CD8-positive, alpha-beta memory T cell (primary cell): ENCODE data around the gene SH3PXD2B. TPM values are rescaled to one million over a fixed set of nuclear protein-coding genes. Genes with fewer than 3 reads are reported as not detected.

Source experiments
- CTCF ChIA-PET: fragments of 350-600 bp; sonication (Branson Sonifier 250); formaldehyde crosslinking; loops from one replicate; lab custom pipeline; 2021; ENCODE audit warnings: antibody characterized with exemption; lab: Charles Lee
- POLR2A ChIA-PET: fragments of 350-600 bp; sonication (Branson Sonifier 250); formaldehyde crosslinking; loops from one replicate; lab custom pipeline; 2021; ENCODE audit warnings: antibody characterized with exemption; lab: Charles Lee
- DNase-seq, 5 donors: peaks; one replicate each; pipeline versions ENCODE4 v3.0.0 to v3.0.0-alpha.2; 2020 to 2022; ENCODE audit warnings: mixed read lengths in 1 of 5
- H3K27ac ChIP-seq: one replicate; pipeline ENCODE4 v1.7.0; 2013; ENCODE audit warnings: low read depth, mild to moderate bottlenecking, low read length, moderate library complexity
- H3K27me3 ChIP-seq: 2 replicates; pipeline ENCODE4 v1.7.0; 2013; ENCODE audit warnings: low read length, mild to moderate bottlenecking; ENCODE audit not compliant: insufficient read depth, poor library complexity, severe bottlenecking
- H3K36me3 ChIP-seq: 2 replicates; pipeline ENCODE4 v1.7.0; 2013; ENCODE audit warnings: mild to moderate bottlenecking, low read length, moderate library complexity; ENCODE audit not compliant: insufficient read depth
- H3K4me1 ChIP-seq: 2 replicates; pipeline ENCODE4 v1.7.0; 2013; ENCODE audit warnings: mild to moderate bottlenecking, low read length, moderate library complexity; ENCODE audit not compliant: insufficient read depth
- H3K4me3 ChIP-seq: 2 replicates; pipeline ENCODE4 v1.7.0; 2013; ENCODE audit warnings: mild to moderate bottlenecking, low read length
- H3K9me3 ChIP-seq: 2 replicates; pipeline ENCODE4 v1.7.0; 2013; ENCODE audit warnings: mild to moderate bottlenecking, low read length
- H3K27ac Mint-ChIP-seq, 8 donors: one replicate each; pipeline ENCODE4 v1.8.0; 2020 to 2021; ENCODE audit warnings: mixed read lengths in 8 of 8, mild to moderate bottlenecking in 6 of 8, inconsistent platforms in 3 of 8, moderate library complexity in 3 of 8
- H3K27me3 Mint-ChIP-seq, 2 donors: one replicate each; pipeline ENCODE4 v1.8.0; 2020 to 2021; ENCODE audit warnings: mixed read lengths in 2 of 2, mild to moderate bottlenecking in 1 of 2, moderate library complexity in 1 of 2
- H3K36me3 Mint-ChIP-seq, 3 donors: one replicate each; pipeline ENCODE4 v1.8.0; 2020 to 2021; ENCODE audit warnings: mixed read lengths in 3 of 3, inconsistent platforms in 1 of 3, mild to moderate bottlenecking in 1 of 3
- H3K4me1 Mint-ChIP-seq, 3 donors: one replicate each; pipeline ENCODE4 v1.8.0; 2020 to 2021; ENCODE audit warnings: mixed read lengths in 3 of 3, inconsistent platforms in 1 of 3, mild to moderate bottlenecking in 1 of 3
- H3K4me3 Mint-ChIP-seq, 7 donors: one replicate each; pipeline ENCODE4 v1.8.0; 2020 to 2021; ENCODE audit warnings: mixed read lengths in 7 of 7, mild to moderate bottlenecking in 6 of 7, moderate library complexity in 4 of 7, inconsistent platforms in 2 of 7
- H3K9me3 Mint-ChIP-seq, 5 donors: one replicate each; pipeline ENCODE4 v1.8.0; 2020 to 2022; ENCODE audit warnings: mixed read lengths in 5 of 5, mild to moderate bottlenecking in 3 of 5, moderate library complexity in 2 of 5, inconsistent platforms in 1 of 5
- polyA plus RNA-seq: library from polyadenylated mRNA; unstranded; fragments of 300-500 nt; fragmentation: Illumina TruSeq; gene quantifications from one replicate; pipeline ENCODE4 v1.2.3, GENCODE V29; 2021
- total RNA-seq, 2 experiments: library from RNA; stranded (reverse); gene quantifications; one replicate each; pipeline ENCODE4 v1.2.3, GENCODE V29; 2021

SH3PXD2B gene
- total and polyA plus RNA-seq, 3 experiments from 2014 or later, result 0.09 to 0.15 TPM; not detected in 1

GRCh38 chr5:172496671-172497371 lies 42.5 kb upstream of the SH3PXD2B start:
- Histone ChIP-seq H3K27me3 (no peaks in the 10 kb centered on the region), H3K4me1 (no peaks in the 10 kb centered on the region), H3K9me3 (no peaks in the 10 kb centered on the region), H3K4me3 (no peak overlapping the region), H3K27ac (no peak overlapping the region), H3K36me3 (no peaks in the 10 kb centered on the region)
- Mint-ChIP-seq H3K27me3 (peaks cover 8 to 26% of the 10 kb centered on the region in 2 donors), H3K4me1 (no peaks in the 10 kb centered on the region), H3K27ac (no peak overlapping the region), H3K4me3 (no peak overlapping the region), H3K36me3 (no peaks in the 10 kb centered on the region), H3K9me3 (peaks cover 0 to 4% (median 0%) of the 10 kb centered on the region in 5 donors)
- ChIA-PET POLR2A (no interaction called here), CTCF (no interaction called here)
- DNase-seq, result no peak

- no peaks in the 10 kb centered on the region for H3K36me3 ChIP-seq
- no peaks in the 10 kb centered on the region for H3K27me3 ChIP-seq
- Mint-ChIP-seq H3K36me3 (no peaks in the 10 kb centered on the region), H3K4me1 (no peaks in the 10 kb centered on the region), H3K27ac (no peak overlapping the region), H3K4me3 (no peak overlapping the region), H3K27me3 (peaks cover 8 to 36% of the 10 kb centered on the region in 2 donors), H3K9me3 (peaks cover 0 to 4% (median 0%) of the 10 kb centered on the region in 5 donors)
- ChIA-PET CTCF (no interaction called here), POLR2A (no interaction called here)
- H3K27ac ChIP-seq, result no peak overlapping the region
- no peak overlapping the region for H3K4me3 ChIP-seq
- H3K4me1 ChIP-seq, result no peaks in the 10 kb centered on the region
- no peaks in the 10 kb centered on the region for H3K9me3 ChIP-seq
- DNase-seq, result no peak
Observed at GRCh38 chr5:172494630-172495505, 40.5 kb upstream of the SH3PXD2B start.

DNA sequence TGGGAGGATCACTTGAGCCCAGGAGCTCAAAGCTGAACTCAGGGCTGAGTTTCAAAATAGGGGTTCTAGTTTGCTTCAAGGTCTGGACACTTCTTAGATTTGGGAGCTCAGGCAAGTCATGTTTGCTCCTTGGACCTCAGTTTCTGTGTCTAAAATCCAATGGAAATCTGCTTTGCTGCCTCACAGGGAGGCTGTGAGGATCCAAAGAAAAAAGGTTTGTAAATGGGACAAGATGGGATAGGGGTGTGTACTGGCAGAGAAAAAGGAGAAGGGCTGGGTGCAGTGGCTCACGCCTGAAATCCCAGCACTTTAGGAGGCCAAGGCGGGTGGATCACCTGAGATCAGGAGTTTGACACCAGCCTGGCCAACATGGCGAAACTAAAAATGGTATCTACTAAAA lies 39.6 kb upstream of the SH3PXD2B start:
- DNase-seq, result no peak
- Mint-ChIP-seq H3K27me3 (peaks cover 8 to 40% of the 10 kb centered on the region in 2 donors), H3K27ac (no peak overlapping the region), H3K36me3 (no peaks in the 10 kb centered on the region), H3K4me1 (no peaks in the 10 kb centered on the region), H3K9me3 (peaks cover 0 to 4% (median 0%) of the 10 kb centered on the region in 5 donors), H3K4me3 (no peak overlapping the region)
- Histone ChIP-seq H3K4me1 (no peaks in the 10 kb centered on the region), H3K36me3 (no peaks in the 10 kb centered on the region), H3K4me3 (no peak overlapping the region), H3K27ac (no peak overlapping the region), H3K27me3 (no peaks in the 10 kb centered on the region), H3K9me3 (no peaks in the 10 kb centered on the region)
- CTCF ChIA-PET, result no interaction called here
- POLR2A ChIA-PET, result no interaction called here

DNA sequence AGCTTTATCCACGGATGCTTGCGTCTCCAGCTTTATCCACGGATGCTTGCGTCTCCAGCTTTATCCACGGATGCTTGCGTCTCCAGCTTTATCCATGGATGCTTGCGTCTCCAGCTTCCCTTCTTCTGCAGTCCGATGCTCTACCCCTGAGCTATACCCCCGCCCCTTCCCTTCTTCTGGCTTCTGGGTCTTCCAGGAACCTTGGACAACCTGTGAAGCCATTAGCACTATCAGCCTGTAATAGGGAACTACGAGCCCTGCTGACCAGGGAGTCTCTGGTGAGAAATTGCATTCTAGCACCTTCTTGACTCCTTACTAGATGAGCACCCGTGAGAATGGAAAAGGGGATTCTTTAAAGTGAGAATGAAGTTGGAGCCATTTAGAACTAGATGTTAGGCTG lies 39.1 kb upstream of the SH3PXD2B start:
- Mint-ChIP-seq H3K36me3 (no peaks in the 10 kb centered on the region), H3K27me3 (peaks cover 8 to 42% of the 10 kb centered on the region in 2 donors), H3K4me1 (no peaks in the 10 kb centered on the region), H3K4me3 (no peak overlapping the region), H3K9me3 (peaks cover 0 to 4% (median 0%) of the 10 kb centered on the region in 5 donors), H3K27ac (no peak overlapping the region)
- H3K4me1 ChIP-seq, result no peaks in the 10 kb centered on the region
- H3K27ac ChIP-seq, result no peak overlapping the region
- H3K27me3 ChIP-seq, result no peaks in the 10 kb centered on the region
- ChIA-PET POLR2A (no interaction called here), CTCF (no interaction called here)
- DNase-seq, result no peak
- no peak overlapping the region for H3K4me3 ChIP-seq
- no peaks in the 10 kb centered on the region for H3K36me3 ChIP-seq
- no peaks in the 10 kb centered on the region for H3K9me3 ChIP-seq

GRCh38 chr5:172493002-172493401 lies 38.7 kb upstream of the SH3PXD2B start:
- H3K36me3 Mint-ChIP-seq, result no peaks in the 10 kb centered on the region
- Histone ChIP-seq H3K36me3 (no peaks in the 10 kb centered on the region), H3K4me1 (no peaks in the 10 kb centered on the region), H3K27me3 (no peaks in the 10 kb centered on the region), H3K4me3 (no peak overlapping the region), H3K27ac (no peak overlapping the region), H3K9me3 (no peaks in the 10 kb centered on the region)
- no peak overlapping the region for H3K4me3 Mint-ChIP-seq
- no peak overlapping the region for H3K27ac Mint-ChIP-seq
- peaks cover 8 to 46% of the 10 kb centered on the region in 2 donors for H3K27me3 Mint-ChIP-seq
- H3K9me3 Mint-ChIP-seq, result peaks cover 0 to 4% (median 0%) of the 10 kb centered on the region in 5 donors
- H3K4me1 Mint-ChIP-seq, result no peaks in the 10 kb centered on the region
- CTCF ChIA-PET, result no interaction called here
- DNase-seq, result no peak
- POLR2A ChIA-PET, result no interaction called here

GRCh38 chr5:172492097-172492840 lies 37.9 kb upstream of the SH3PXD2B start:
- H3K36me3 ChIP-seq, result no peaks in the 10 kb centered on the region
- H3K9me3 Mint-ChIP-seq, result peaks cover 0 to 4% (median 0%) of the 10 kb centered on the region in 5 donors
- no peaks in the 10 kb centered on the region for H3K9me3 ChIP-seq
- ChIA-PET POLR2A (no interaction called here), CTCF (no interaction called here)
- no peak overlapping the region for H3K27ac ChIP-seq
- H3K4me1 Mint-ChIP-seq, result no peaks in the 10 kb centered on the region
- H3K27me3 Mint-ChIP-seq, result peaks cover 8 to 47% of the 10 kb centered on the region in 2 donors
- no peaks in the 10 kb centered on the region for H3K27me3 ChIP-seq
- DNase-seq, result no peak
- H3K27ac Mint-ChIP-seq, result peak overlapping the region in 1 of 8 donors; percentile 61
- H3K36me3 Mint-ChIP-seq, result no peaks in the 10 kb centered on the region
- H3K4me3 ChIP-seq, result no peak overlapping the region
- H3K4me1 ChIP-seq, result no peaks in the 10 kb centered on the region
- H3K4me3 Mint-ChIP-seq, result no peak overlapping the region

GRCh38 chr5:172491481-172491880 lies 37.2 kb upstream of the SH3PXD2B start:
- Mint-ChIP-seq H3K27ac (no peak overlapping the region), H3K36me3 (no peaks in the 10 kb centered on the region), H3K9me3 (peaks cover 0 to 4% (median 0%) of the 10 kb centered on the region in 5 donors), H3K4me3 (no peak overlapping the region), H3K27me3 (peaks cover 6 to 51% of the 10 kb centered on the region in 2 donors), H3K4me1 (no peaks in the 10 kb centered on the region)
- H3K9me3 ChIP-seq, result no peaks in the 10 kb centered on the region
- H3K36me3 ChIP-seq, result no peaks in the 10 kb centered on the region
- CTCF ChIA-PET, result no interaction called here
- H3K4me3 ChIP-seq, result no peak overlapping the region
- POLR2A ChIA-PET, result no interaction called here
- H3K27ac ChIP-seq, result no peak overlapping the region
- no peaks in the 10 kb centered on the region for H3K27me3 ChIP-seq
- no peak for DNase-seq
- no peaks in the 10 kb centered on the region for H3K4me1 ChIP-seq
